SK-N-SH (cell line): ENCODE data around the gene IDE. TPM values are rescaled to one million over a fixed set of nuclear protein-coding genes. Genes with fewer than 3 reads are reported as not detected.

Experiments used
- CTCF ChIA-PET: fragments of 300-600, 350-600 bp; formaldehyde crosslinking; extraction: SDS; loops from one replicate; lab custom pipeline; 2021; lab: Yijun Ruan, JAX
- POLR2A ChIA-PET: fragments of 350-600 bp; sonication (Branson Sonifier 250); formaldehyde crosslinking; extraction: SDS; loops from one replicate; lab custom pipeline; 2020; ENCODE audit warnings: antibody characterized with exemption, inconsistent platforms; lab: Yijun Ruan, JAX
- DNase-seq: peaks from one replicate; pipeline ENCODE4 v3.0.0; 2012
- H2AFZ ChIP-seq: fragments of 200-600 bp; sonication (generic); 2 replicates; pipeline ENCODE4 v1.8.1; 2016; ENCODE audit warnings: antibody characterized with exemption, mild to moderate bottlenecking, low read depth
- H3F3A ChIP-seq: fragments of 200-600 bp; sonication (generic); replicated peaks from 2 replicates; pipeline ENCODE3; 2016; ENCODE audit warnings: antibody characterized with exemption, mild to moderate bottlenecking; ENCODE audit not compliant: insufficient read depth
- H3K27ac ChIP-seq, 2 experiments: fragments of 200-500 bp in 1 of 2; fragments of 200-600 bp in 1 of 2; sonication (Bioruptor generic) in 1 of 2; sonication (generic), shearing (Covaris generic) in 1 of 2; 2 replicates each; pipeline versions ENCODE4 v1.5.1 to v1.6.1; 2014 to 2016; ENCODE audit warnings: low read depth in 2 of 2, inconsistent platforms in 1 of 2, low read length in 1 of 2, mild to moderate bottlenecking in 1 of 2, mixed read lengths in 1 of 2
- H3K27me3 ChIP-seq: fragments of 200-600 bp; sonication (generic), shearing (Covaris generic); 2 replicates; pipeline ENCODE4 v1.6.1; 2016; ENCODE audit warnings: mixed run types; ENCODE audit not compliant: insufficient read depth
- H3K36me3 ChIP-seq, 2 experiments: fragments of 200-500 bp in 1 of 2; fragments of 200-600 bp in 1 of 2; sonication (Bioruptor generic) in 1 of 2; sonication (generic) in 1 of 2; replicated peaks in 1 of 2; 2 replicates each; pipeline versions ENCODE3 to v1.5.1; 2014 to 2016; ENCODE audit warnings: low read length in 1 of 2, mild to moderate bottlenecking in 1 of 2; ENCODE audit not compliant: insufficient read depth in 2 of 2, control insufficient read depth in 1 of 2
- H3K4me1 ChIP-seq, 2 experiments: fragments of 200-500 bp in 1 of 2; fragments of 200-600 bp in 1 of 2; sonication (Bioruptor generic) in 1 of 2; sonication (generic), shearing (Covaris generic) in 1 of 2; 2 replicates each; pipeline versions ENCODE4 v1.5.1 to v1.6.1; 2014 to 2016; ENCODE audit warnings: low read depth in 1 of 2, low read length in 1 of 2, mixed run types in 1 of 2; ENCODE audit not compliant: insufficient read depth in 2 of 2, control insufficient read depth in 1 of 2
- H3K4me2 ChIP-seq: fragments of 200-600 bp; sonication (generic), shearing (Covaris generic); 2 replicates; pipeline ENCODE4 v1.6.1; 2017; ENCODE audit warnings: mixed run types
- H3K4me3 ChIP-seq, 2 experiments: fragments of 200-500 bp in 1 of 2; fragments of 200-600 bp in 1 of 2; sonication (Bioruptor generic) in 1 of 2; sonication (generic), shearing (Covaris generic) in 1 of 2; 2 replicates each; pipeline versions ENCODE4 v1.5.1 to v1.8.1; 2014 to 2016; ENCODE audit warnings: low read depth in 2 of 2, inconsistent platforms in 1 of 2, low read length in 1 of 2, mild to moderate bottlenecking in 1 of 2, mixed read lengths in 1 of 2, moderate library complexity in 1 of 2
- H3K79me2 ChIP-seq: fragments of 200-600 bp; sonication (generic); 2 replicates; pipeline ENCODE4 v1.8.1; 2017; ENCODE audit warnings: mild to moderate bottlenecking; ENCODE audit not compliant: insufficient read depth
- H3K9ac ChIP-seq: fragments of 200-600 bp; sonication (generic); 2 replicates; pipeline ENCODE4 v1.6.1; 2017; ENCODE audit warnings: mixed run types
- H3K9me2 ChIP-seq: fragments of 200-600 bp; sonication (generic); 2 replicates; pipeline ENCODE4 v1.6.1; 2017; ENCODE audit warnings: mixed run types
- H3K9me3 ChIP-seq: fragments of 200-600 bp; sonication (generic); 2 replicates; pipeline ENCODE4 v1.6.1; 2017; ENCODE audit warnings: mixed run types, mild to moderate bottlenecking, moderate library complexity
- H4K20me1 ChIP-seq: fragments of 200-600 bp; sonication (generic); 2 replicates; pipeline ENCODE4 v1.6.1; 2017; ENCODE audit warnings: mild to moderate bottlenecking, mixed run types; ENCODE audit not compliant: insufficient read depth
- EZH2phosphoT487 ChIP-seq: fragments of 200-600 bp; sonication (generic); IDR thresholded peaks from 2 replicates; pipeline ENCODE4 v1.6.1; 2017; ENCODE audit warnings: low read depth, mixed run types, mild to moderate bottlenecking, antibody characterized with exemption, moderate library complexity, borderline replicate concordance
- FOXJ3 ChIP-seq: sonication (generic); formaldehyde crosslinking; IDR thresholded peaks from 2 replicates; pipeline ENCODE4 v1.5.1; 2020; ENCODE audit warnings: mild to moderate bottlenecking, missing genetic modification reagents
- FOXM1 ChIP-seq: IDR thresholded peaks from 2 replicates; pipeline ENCODE4 v1.4.0; 2012; ENCODE audit warnings: low read depth, mild to moderate bottlenecking
- GATA2 ChIP-seq: sonication (generic); formaldehyde crosslinking; IDR thresholded peaks from 2 replicates; pipeline ENCODE4 v1.5.0; 2020; ENCODE audit warnings: mild to moderate bottlenecking, missing genetic modification reagents
- IRF3 ChIP-seq: fragments of 150-350 bp; IDR thresholded peaks from 2 replicates; pipeline ENCODE4 v1.6.1; 2016; ENCODE audit warnings: mild to moderate bottlenecking, low read depth, low read length
- JUND ChIP-seq: IDR thresholded peaks from 2 replicates; pipeline ENCODE4 v1.4.0; 2012
- MAX ChIP-seq: IDR thresholded peaks from 2 replicates; pipeline ENCODE4 v1.4.0; 2012; ENCODE audit warnings: low read depth
- NFIC ChIP-seq: IDR thresholded peaks from 2 replicates; pipeline ENCODE4 v1.4.0; 2012; ENCODE audit warnings: borderline replicate concordance
- RCOR1 ChIP-seq: fragments of 150-350 bp; IDR thresholded peaks from 2 replicates; pipeline ENCODE4 v1.6.1; 2017; ENCODE audit warnings: antibody characterized with exemption, low read length
- SMC3 ChIP-seq: IDR thresholded peaks from 2 replicates; pipeline ENCODE4 v1.6.1; 2012; ENCODE audit warnings: low read depth, low read length, improper control_type of control experiment
- WGBS: methylation state at CpG from one replicate; pipeline ENCODE4 v1.1.6; 2017; ENCODE audit warnings: low lambda C conversion rate; 5-methylcytosine and 5-hydroxymethylcytosine counted together
- polyA plus RNA-seq, 3 experiments: library from polyadenylated mRNA; depleted of rRNA; stranded (reverse); fragments of >200 nt; gene quantifications; 2 replicates each; pipeline ENCODE4 v1.2.3, GENCODE V29; 2012
- TF ChIP-seq, protein P1 (sequence below): IDR thresholded peaks from 2 replicates; pipeline ENCODE4 v1.6.1; 2012; ENCODE audit warnings: mild to moderate bottlenecking, low read depth, low read length, moderate library complexity

Gene IDE
- polyA plus RNA-seq, 1 of the 3 experiments (the other 2 are of a cell fraction): 9.3 TPM

- no peak for TF ChIP-seq MAX
- TF ChIP-seq JUND: no peak
- TF ChIP-seq SMC3: no peak
Measured at GRCh38 chr10:92502296-92502808, 71.5 kb downstream of the IDE start (continued).

- no peaks in the 10 kb centered on the region for H3F3A ChIP-seq
- no peak overlapping the region for H3K4me2 ChIP-seq
- ChIA-PET CTCF (interaction anchor here (0.7 to 1.7 kb wide), 3 partner anchors 13 to 513 kb away, joined by 3 to 4 read pairs (median 3); no protein-coding TSS in a partner anchor), POLR2A (no interaction called here)
- H3K9ac ChIP-seq: no peak overlapping the region
- TF ChIP-seq EZH2phosphoT487 (no peak), GATA2 (CRISPR knock-in tag) (peak; percentile 74), FOXJ3 (CRISPR knock-in tag) (0 out of 2 replicates have a peak, but pooled peaks have one; percentile 55), JUND (no peak), RCOR1 (peak; percentile 68; the same call in 1 of the 2 replicates)
- no peaks in the 10 kb centered on the region for H4K20me1 ChIP-seq
- 37% methylated on average over 1 of the region's 1 CpG for WGBS
- H3K4me1 ChIP-seq: no peaks in the 10 kb centered on the region; a peak in 1 of 4 replicates
- H3K9me3 ChIP-seq: no peaks in the 10 kb centered on the region
- H3K27me3 ChIP-seq: no peaks in the 10 kb centered on the region
- DNase-seq: peak; percentile 52
- peaks cover 17 to 36% of the 10 kb centered on the region in 2 experiments for H3K36me3 ChIP-seq
- H2AFZ ChIP-seq: no peak overlapping the region
- H3K27ac ChIP-seq: peak overlapping the region in 1 of 2 experiments; percentile 2; a peak in 1 of 4 replicates
- H3K9me2 ChIP-seq: no peaks in the 10 kb centered on the region
- H3K79me2 ChIP-seq: no peaks in the 10 kb centered on the region
- H3K4me3 ChIP-seq: no peak overlapping the region
Measured at GRCh38 chr10:92493362-92493761, 80.5 kb downstream of the IDE start.

- no peaks in the 10 kb centered on the region for H3F3A ChIP-seq
- H3K4me1 ChIP-seq: no peaks in the 10 kb centered on the region; a peak in 1 of 4 replicates
- no peaks in the 10 kb centered on the region for H3K79me2 ChIP-seq
- TF ChIP-seq, protein P1, sequence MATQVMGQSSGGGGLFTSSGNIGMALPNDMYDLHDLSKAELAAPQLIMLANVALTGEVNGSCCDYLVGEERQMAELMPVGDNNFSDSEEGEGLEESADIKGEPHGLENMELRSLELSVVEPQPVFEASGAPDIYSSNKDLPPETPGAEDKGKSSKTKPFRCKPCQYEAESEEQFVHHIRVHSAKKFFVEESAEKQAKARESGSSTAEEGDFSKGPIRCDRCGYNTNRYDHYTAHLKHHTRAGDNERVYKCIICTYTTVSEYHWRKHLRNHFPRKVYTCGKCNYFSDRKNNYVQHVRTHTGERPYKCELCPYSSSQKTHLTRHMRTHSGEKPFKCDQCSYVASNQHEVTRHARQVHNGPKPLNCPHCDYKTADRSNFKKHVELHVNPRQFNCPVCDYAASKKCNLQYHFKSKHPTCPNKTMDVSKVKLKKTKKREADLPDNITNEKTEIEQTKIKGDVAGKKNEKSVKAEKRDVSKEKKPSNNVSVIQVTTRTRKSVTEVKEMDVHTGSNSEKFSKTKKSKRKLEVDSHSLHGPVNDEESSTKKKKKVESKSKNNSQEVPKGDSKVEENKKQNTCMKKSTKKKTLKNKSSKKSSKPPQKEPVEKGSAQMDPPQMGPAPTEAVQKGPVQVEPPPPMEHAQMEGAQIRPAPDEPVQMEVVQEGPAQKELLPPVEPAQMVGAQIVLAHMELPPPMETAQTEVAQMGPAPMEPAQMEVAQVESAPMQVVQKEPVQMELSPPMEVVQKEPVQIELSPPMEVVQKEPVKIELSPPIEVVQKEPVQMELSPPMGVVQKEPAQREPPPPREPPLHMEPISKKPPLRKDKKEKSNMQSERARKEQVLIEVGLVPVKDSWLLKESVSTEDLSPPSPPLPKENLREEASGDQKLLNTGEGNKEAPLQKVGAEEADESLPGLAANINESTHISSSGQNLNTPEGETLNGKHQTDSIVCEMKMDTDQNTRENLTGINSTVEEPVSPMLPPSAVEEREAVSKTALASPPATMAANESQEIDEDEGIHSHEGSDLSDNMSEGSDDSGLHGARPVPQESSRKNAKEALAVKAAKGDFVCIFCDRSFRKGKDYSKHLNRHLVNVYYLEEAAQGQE: no peak
- TF ChIP-seq NFIC: no peak
- no peak for TF ChIP-seq FOXM1
- no peak for TF ChIP-seq IRF3
- TF ChIP-seq, all 33 proteins: peak for 0
- H2AFZ ChIP-seq: no peak overlapping the region
- H3K9me2 ChIP-seq: no peaks in the 10 kb centered on the region
- peaks cover 17 to 35% of the 10 kb centered on the region in 2 experiments for H3K36me3 ChIP-seq
- H3K27ac ChIP-seq: 0 out of 4 replicates have a peak overlapping the region, but pooled peaks of 1 of the 2 experiments have one; percentile 2
- no peak overlapping the region for H3K4me3 ChIP-seq
- POLR2A ChIA-PET: interaction anchor here (0.6 kb wide), 1 partner anchor 93 kb away, joined by 4 read pairs; no protein-coding TSS in a partner anchor
- no peaks in the 10 kb centered on the region for H3K9me3 ChIP-seq
- H3K27me3 ChIP-seq: no peaks in the 10 kb centered on the region
- DNase-seq: no peak
- no peaks in the 10 kb centered on the region for H4K20me1 ChIP-seq
- no peak overlapping the region for H3K4me2 ChIP-seq
- 94% methylated on average over 6 of the region's 6 CpGs for WGBS
- H3K9ac ChIP-seq: no peak overlapping the region
- CTCF ChIA-PET: interaction anchor here (0.7 to 1.7 kb wide), 4 partner anchors 12 to 514 kb away, joined by 3 to 4 read pairs (median 3); partner anchors contain the start of gene IDE
Measured at GRCh38 chr10:92492748-92493240, 81.1 kb downstream of the IDE start.
